Stimulated activated CD4-positive, alpha-beta T cell treated with anti-CD3 and anti-CD28 coated beads, Interleukin-2, amount 100 ng/mL, for 4 hours (primary cell): ENCODE results near the gene ARHGAP25.

Experiments
- DNase-seq: peaks from one replicate; pipeline ENCODE4 v3.0.0-alpha.2; 2020; ENCODE audit warnings: low read depth

ARHGAP25 gene

DNA sequence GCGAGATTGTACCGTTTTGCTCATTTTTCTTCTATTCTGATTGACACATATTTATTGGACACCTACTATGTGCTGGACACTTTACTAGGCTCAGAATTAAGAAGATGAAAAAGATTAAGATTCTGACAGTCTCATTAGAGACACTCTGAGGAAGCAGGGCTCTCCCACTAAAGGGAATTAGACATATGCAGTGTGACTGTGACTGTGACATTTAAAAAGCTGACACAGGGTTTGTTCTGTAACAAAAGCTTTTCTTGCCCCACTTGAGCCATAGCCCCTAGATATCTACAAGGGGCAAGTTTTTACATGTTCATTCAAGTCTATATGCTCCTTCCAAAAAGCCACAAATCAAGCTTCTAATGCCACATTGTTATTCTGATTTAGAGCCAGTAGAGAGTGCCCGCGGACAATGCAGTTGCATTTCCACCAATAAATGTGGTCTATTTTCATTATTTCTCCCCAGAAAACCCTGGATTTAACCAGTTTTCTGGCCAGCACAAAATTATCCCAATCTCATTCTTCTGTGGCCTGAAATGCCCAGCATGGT lies 9.8 kb downstream of the ARHGAP25 start:
- no peak for DNase-seq

GRCh38 chr2:68745006-68745405 lies 10.4 kb downstream of the ARHGAP25 start:
- DNase-seq = no peak

- DNase-seq = no peak
Measured at GRCh38 chr2:68746408-68746807, 11.8 kb downstream of the ARHGAP25 start.

DNA sequence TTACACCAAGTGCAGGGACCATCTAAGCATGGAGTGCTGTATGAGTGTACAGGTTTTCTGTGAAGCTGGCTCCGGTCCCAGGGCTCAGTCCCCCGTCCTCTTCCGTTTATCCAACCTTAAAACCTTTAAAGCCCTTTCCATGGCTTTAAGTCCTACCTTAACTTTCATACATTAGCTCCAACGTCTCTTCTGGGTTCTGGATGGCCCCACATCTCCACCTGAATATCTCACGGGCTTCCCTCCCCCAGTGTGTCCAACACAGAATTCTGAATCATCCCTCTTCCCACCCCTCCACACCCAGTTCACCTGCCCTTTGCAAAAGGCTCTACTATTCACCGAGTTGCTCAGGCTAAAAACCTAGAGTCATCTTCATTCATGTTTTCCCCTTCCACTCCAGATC lies 12.8 kb downstream of the ARHGAP25 start:
- no peak for DNase-seq

DNA sequence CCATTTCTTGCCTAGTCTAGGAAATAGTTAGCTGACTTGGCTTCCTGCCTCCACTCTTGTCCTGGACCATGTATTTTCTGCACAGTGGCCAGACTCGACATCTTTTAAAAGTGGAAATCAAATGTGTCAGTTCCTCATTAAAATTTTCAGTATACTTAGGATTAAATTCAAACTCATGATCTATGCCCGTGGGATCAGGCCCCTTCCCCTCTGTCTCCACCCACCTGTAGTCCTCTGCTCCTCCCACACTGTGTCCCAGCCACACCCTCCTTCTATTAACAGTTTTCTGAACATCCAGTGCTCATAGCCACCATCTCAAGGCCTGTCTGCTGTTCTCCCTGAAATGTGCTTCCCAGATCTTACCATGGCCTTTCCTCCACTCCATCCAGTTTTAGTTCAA lies 13.3 kb downstream of the ARHGAP25 start:
- DNase-seq = no peak

- DNase-seq = no peak
Measured at GRCh38 chr2:68748568-68748967, 14.0 kb downstream of the ARHGAP25 start.

DNA sequence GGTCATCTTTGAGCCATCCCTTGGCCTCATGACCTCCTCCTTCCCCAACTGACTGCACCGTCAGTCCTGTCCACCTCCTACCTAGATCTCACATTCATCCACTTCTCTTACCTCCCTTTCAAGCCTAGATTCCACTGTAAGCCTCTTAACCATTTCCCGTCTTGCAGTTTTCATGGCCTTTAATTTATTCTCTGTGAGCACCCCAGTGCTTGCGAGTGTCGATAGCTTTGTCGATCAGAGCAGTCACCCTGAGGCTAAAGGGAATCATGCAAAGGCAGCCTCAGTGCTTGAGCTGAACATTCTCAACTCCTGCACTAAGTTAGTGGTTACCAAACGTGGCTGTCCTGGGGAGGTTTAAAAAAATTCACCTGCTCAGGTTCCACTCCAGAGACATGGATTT lies 14.7 kb downstream of the ARHGAP25 start:
- DNase-seq = no peak

- DNase-seq = no peak
Measured at GRCh38 chr2:68750592-68751396, 16.2 kb downstream of the ARHGAP25 start.

DNA sequence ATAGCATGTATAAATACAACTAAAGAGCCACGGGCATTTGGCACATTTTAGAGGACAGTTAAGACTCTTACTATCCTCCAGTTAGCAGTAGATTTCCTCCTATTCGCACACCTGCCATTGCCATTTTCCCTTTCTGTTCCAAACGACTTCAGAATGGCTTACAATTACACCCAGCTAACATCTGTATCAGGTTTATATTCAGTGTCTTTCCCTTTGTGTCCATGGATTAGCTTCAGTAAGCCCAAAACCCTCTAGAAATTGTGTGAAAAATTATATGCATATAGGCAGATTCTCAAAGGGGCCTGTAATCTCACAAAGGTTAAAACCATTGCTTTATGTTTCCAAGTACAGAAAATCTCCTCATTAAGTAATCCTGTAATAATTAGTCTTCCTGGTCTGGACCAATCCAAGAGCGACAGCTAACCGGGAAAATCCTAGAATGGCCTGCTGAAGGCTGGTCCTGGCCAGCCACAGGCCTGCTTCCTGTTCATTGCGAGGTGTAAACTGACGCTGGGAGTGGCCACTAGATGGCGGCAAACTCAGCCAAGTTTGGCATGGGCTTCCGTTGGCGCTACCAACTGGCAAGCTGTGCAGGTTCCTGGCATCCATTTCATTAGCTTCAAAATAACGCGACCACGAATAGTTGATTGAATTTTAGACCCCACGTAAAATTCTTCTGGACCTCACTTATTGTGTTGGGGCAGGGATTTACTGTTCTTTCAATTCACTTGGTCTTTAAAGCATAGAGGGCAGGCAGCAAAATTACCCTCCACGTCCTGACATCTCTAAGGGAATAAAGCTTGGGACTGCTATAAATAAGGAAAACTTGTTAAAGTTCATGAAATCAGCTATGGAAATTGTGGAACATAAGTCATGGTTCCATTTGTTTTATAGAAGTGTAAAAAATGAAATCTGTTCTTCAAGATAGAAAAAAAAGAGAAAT lies 17.1 kb downstream of the ARHGAP25 start:
- DNase-seq = peak; percentile 84

- no peak for DNase-seq
Measured at GRCh38 chr2:68753318-68753717, 18.7 kb downstream of the ARHGAP25 start.

DNA sequence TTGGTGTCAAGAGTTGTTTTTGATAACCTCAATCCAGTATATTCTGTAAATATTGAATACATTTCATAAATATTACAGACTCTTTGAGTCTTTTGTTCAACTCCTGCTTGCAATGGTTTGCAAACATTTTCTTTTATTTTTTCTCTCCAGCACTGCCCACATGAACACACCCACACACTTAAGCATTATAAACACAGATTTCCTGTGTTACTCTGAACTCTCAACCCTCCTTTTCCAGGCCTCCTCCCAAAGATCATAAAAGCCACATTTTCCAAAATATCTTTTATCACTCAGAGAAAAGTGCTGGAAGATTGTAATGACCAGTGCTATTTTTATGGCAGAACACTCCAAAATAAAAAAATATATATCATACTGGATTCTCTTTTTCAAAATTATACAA lies 20.5 kb downstream of the ARHGAP25 start:
- DNase-seq = no peak

DNA sequence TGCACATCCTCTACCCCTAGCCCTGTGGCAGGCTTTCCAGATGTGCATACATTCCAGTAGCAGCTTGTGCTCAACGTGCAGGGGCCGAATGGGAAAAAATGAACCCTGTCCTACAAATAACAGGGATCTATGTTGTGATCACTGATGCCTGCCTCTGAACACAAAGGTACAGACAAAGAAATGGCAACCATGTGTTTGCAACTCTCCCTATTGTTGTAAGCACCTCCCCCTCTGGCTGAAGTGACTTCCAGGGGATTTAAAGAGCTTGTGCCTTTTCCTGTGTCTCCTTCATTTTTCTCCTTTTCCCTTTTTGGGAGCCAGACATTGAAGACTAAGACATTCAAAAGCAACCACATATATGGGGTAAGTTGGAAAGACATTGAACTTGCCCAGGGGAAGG lies 21.6 kb downstream of the ARHGAP25 start:
- DNase-seq = no peak

DNA sequence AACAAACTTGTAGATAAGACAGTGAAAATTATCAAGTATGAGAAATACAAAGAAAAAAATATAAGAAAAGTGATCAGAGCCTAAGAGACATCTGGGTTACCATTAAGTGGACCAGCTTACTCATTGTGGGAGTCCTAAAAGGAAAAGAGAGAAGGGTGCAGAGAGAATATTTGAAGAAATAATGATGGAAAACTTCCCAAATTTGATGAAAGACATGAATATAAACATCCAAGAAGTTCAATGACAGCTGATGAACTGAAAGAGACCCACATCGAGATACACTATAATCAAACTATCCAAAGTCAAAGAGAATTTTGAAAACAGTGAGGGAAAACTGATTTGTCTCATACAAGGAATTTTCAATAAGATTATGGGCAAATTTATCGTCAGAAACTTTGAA lies 22.5 kb downstream of the ARHGAP25 start:
- no peak for DNase-seq

DNA sequence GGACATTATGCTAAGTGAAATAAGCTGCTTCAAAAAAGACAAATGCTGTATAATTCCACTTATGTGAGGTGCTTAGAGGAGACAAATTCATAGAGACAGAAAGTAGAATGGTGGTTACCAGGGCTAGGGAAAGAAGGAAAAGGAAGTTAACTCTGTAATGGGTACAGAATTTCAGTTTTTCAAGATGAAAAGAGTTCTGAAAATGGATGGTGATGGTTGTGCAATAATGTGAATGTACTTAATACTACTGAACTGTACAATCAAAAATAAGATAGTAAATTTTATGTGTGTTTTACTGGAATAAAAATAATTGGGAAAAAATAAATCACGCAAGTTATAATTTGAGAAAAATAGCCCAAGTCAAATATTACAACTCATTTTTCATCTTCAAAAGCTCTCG lies 27.5 kb downstream of the ARHGAP25 start:
- DNase-seq = no peak

DNA sequence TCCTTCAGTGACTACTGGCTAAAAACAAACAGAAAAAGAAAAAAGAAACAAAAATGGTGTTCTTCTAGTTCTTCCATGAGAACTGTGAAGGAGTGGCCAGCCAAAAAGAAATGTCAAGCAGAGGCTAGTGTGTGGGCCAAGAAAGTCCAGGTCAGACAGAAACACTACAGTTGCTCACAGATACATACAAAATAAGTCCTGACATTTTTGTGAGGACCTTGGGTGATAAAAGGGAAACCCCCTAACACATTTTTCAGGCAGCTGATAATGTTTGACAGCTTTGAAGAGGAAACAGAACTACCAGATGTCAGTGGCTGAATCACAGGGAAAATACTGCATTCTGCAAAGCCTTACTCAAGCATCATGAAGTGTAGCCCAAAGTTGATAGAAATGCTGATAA lies 28.1 kb downstream of the ARHGAP25 start:
- no peak for DNase-seq

DNA sequence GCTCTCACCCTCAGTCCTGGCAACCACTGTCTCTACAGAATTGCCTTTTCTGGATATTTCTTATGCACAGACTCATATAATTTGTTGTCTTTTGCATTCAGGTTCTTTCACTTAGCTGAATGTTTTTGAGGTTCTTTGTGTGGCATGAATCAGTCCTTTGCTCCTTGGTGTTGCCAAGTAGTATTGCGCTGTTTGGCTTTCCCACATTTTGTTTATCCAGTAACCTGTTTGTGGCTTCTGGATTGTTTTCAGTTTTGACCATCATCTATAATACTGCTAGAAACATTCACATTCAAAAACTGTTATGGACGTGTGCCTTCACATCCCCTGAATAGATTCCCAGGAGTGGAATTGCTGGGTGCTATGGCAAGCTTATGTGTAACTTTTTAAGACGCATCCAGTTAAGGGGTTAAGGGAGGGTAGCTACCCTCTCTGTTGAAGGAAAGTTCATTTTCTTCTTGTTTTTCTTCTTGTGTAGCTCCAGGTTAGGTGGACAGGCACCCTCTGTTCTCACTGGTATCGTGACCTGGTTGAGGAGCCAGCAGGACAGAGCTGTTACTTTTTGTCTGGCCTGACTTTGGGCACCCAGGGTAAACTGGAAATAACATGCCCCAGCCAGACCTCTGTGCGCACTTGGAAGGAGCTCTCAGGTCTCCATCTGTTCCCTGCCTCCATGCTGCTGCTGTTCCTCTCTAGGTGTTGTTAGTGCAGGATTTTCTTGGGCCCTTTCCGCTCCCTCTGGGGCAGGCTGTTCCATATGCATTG lies 29.6 kb downstream of the ARHGAP25 start:
- DNase-seq = no peak

- DNase-seq = no peak
Measured at GRCh38 chr2:68764806-68765311, 30.2 kb downstream of the ARHGAP25 start.

DNA sequence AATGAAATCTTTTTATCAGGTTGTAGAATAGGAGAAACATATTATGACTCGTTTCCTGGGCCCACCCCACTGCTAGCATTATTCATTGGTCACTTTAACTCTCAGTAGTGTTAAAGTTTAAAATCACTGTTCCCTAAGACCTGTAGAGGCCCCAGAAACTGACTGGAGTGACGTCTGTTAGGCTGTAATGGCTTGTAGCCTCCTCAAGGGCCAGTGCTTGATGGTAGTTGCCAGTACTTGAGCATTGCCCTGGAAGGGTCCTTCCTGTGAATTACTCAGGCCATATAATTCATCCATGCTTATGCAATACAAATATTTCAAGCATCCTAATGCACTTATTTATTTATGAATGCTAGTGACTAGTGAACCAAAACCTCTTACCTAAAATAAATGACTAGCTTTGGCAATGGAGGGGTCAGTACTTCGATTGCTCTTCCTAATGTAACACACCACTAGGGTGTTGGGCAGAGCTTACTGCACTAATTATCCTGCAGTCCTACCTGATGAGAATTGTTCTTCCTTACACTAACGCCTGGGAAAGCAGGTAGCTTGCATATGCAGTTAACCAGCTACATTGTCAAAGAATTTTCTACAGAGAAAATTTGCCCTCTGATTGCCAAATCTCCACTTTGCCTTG lies 31.2 kb downstream of the ARHGAP25 start:
- DNase-seq = no peak

GRCh38 chr2:68766376-68766845 lies 31.8 kb downstream of the ARHGAP25 start:
- DNase-seq = peak; percentile 40

- peak; percentile 36 for DNase-seq
Measured at GRCh38 chr2:68767031-68767961, 32.7 kb downstream of the ARHGAP25 start.
